CD4-positive, alpha-beta T cell (primary cell): Measurements from ENCODE around the gene KRTAP19-3. TPM values are rescaled to one million over a fixed set of nuclear protein-coding genes. Genes with fewer than 3 reads are reported as not detected.

ENCODE experiments used
- ATAC-seq: fragments of 200-7000 bp; cut with Tn5 transposase; one replicate; pipeline ENCODE4 v1.10.0; 2022; ENCODE audit warnings: mild to moderate bottlenecking; ENCODE audit not compliant: poor library complexity
- CTCF ChIA-PET: fragments of 350-600 bp; sonication (Branson Sonifier 250); formaldehyde crosslinking; loops from one replicate; lab custom pipeline; 2021; ENCODE audit warnings: antibody characterized with exemption, inconsistent platforms; lab: Charles Lee
- POLR2A ChIA-PET: fragments of 350-600 bp; sonication (Branson Sonifier 250); formaldehyde crosslinking; loops from one replicate; lab custom pipeline; 2021; ENCODE audit warnings: antibody characterized with exemption, inconsistent platforms; lab: Charles Lee
- DNase-seq, 14 experiments: peaks; one replicate each; pipeline ENCODE4 v3.0.0-alpha.2; 2013 to 2020; ENCODE audit warnings: mixed read lengths in 2 of 14
- H3K27ac ChIP-seq, 2 donors: one replicate each; pipeline versions ENCODE4 v1.5.1 to v1.7.0; 2013; ENCODE audit warnings: low read length in 2 of 2, low read depth in 1 of 2, mild to moderate bottlenecking in 1 of 2
- H3K27me3 ChIP-seq, 2 experiments: 1 replicate in 1 of 2; 2 replicates in 1 of 2; pipeline versions ENCODE4 v1.6.1 to v1.7.0; 2013; ENCODE audit warnings: low read length in 2 of 2, control low read depth in 1 of 2, mild to moderate bottlenecking in 1 of 2, moderate library complexity in 1 of 2; ENCODE audit not compliant: insufficient read depth in 2 of 2, control insufficient read depth in 1 of 2
- H3K36me3 ChIP-seq: one replicate; pipeline ENCODE4 v1.6.1; 2013; ENCODE audit warnings: low read length, control low read depth; ENCODE audit not compliant: insufficient read depth
- H3K4me1 ChIP-seq: one replicate; pipeline ENCODE4 v1.6.1; 2013; ENCODE audit warnings: low read length, control low read depth; ENCODE audit not compliant: insufficient read depth
- H3K4me3 ChIP-seq: one replicate; pipeline ENCODE4 v1.5.1; 2013; ENCODE audit warnings: mild to moderate bottlenecking, low read length, moderate library complexity
- H3K9me3 ChIP-seq, 2 experiments: 1 replicate in 1 of 2; 2 replicates in 1 of 2; pipeline versions ENCODE4 v1.6.1 to v1.7.0; 2013; ENCODE audit warnings: low read length in 2 of 2, mild to moderate bottlenecking in 2 of 2, control low read depth in 1 of 2, moderate library complexity in 1 of 2; ENCODE audit not compliant: control insufficient read depth in 1 of 2, insufficient read depth in 1 of 2
- H3K27ac Mint-ChIP-seq: one replicate; pipeline ENCODE4 v1.8.0; 2020; ENCODE audit warnings: mixed read lengths
- H3K27me3 Mint-ChIP-seq: one replicate; pipeline ENCODE4 v1.8.0; 2021; ENCODE audit warnings: mixed read lengths
- H3K36me3 Mint-ChIP-seq: one replicate; pipeline ENCODE4 v1.8.0; 2021; ENCODE audit warnings: low read depth, mixed read lengths
- H3K4me1 Mint-ChIP-seq: one replicate; pipeline ENCODE4 v1.8.0; 2021; ENCODE audit warnings: low read depth, mixed read lengths
- H3K4me3 Mint-ChIP-seq: one replicate; pipeline ENCODE4 v1.8.0; 2020; ENCODE audit warnings: mild to moderate bottlenecking, mixed read lengths
- H3K9me3 Mint-ChIP-seq: one replicate; pipeline ENCODE4 v1.8.0; 2020; ENCODE audit warnings: mixed read lengths
- intact Hi-C, 2 experiments: fragments of 100-400 bp; cut with DNase I in 1 of 2; cut with micrococcal nuclease in 1 of 2; formaldehyde crosslinking; loops; one replicate each; pipeline versions ENCODE4 v1.15.1 to v1.9.0; 2023 to 2025; cut with DNase I, micrococcal nuclease
- total RNA-seq, 174 experiments: library from RNA in 2 of 174; stranded (reverse) in 2 of 174; gene quantifications; one replicate each; pipeline ENCODE4 v1.2.3 and lab custom pipeline; 2021 to 2026
- TF ChIP-seq, protein P1 (sequence below): fragments of 200-600 bp; IDR thresholded peaks from one replicate; pipeline ENCODE4 v1.8.0; 2022; ENCODE audit warnings: antibody characterized with exemption, mild to moderate bottlenecking

KRTAP19-3 gene
- total RNA-seq, 2 experiments from 2014 or later = not detected

GRCh38 chr21:30447056-30447455 is 44.8 kb downstream of the KRTAP19-3 start:
- H3K36me3 ChIP-seq = no peaks in the 10 kb centered on the region
- ATAC-seq = no peak
- Mint-ChIP-seq H3K27ac (no peak overlapping the region), H3K4me1 (no peaks in the 10 kb centered on the region), H3K4me3 (no peak overlapping the region), H3K36me3 (no peaks in the 10 kb centered on the region), H3K9me3 (no peaks in the 10 kb centered on the region), H3K27me3 (no peaks in the 10 kb centered on the region)
- no peak for DNase-seq
- CTCF ChIA-PET = no interaction called here
- H3K27ac ChIP-seq = no peak overlapping the region
- intact Hi-C loops = no loop called here
- no peaks in the 10 kb centered on the region for H3K9me3 ChIP-seq
- H3K4me1 ChIP-seq = no peaks in the 10 kb centered on the region
- TF ChIP-seq, protein P1, sequence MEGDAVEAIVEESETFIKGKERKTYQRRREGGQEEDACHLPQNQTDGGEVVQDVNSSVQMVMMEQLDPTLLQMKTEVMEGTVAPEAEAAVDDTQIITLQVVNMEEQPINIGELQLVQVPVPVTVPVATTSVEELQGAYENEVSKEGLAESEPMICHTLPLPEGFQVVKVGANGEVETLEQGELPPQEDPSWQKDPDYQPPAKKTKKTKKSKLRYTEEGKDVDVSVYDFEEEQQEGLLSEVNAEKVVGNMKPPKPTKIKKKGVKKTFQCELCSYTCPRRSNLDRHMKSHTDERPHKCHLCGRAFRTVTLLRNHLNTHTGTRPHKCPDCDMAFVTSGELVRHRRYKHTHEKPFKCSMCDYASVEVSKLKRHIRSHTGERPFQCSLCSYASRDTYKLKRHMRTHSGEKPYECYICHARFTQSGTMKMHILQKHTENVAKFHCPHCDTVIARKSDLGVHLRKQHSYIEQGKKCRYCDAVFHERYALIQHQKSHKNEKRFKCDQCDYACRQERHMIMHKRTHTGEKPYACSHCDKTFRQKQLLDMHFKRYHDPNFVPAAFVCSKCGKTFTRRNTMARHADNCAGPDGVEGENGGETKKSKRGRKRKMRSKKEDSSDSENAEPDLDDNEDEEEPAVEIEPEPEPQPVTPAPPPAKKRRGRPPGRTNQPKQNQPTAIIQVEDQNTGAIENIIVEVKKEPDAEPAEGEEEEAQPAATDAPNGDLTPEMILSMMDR = no peak
- peaks cover 0 to 6% of the 10 kb centered on the region in 2 experiments for H3K27me3 ChIP-seq
- POLR2A ChIA-PET = no interaction called here
- no peak overlapping the region for H3K4me3 ChIP-seq

- intact Hi-C loops = no loop called here
- DNase-seq (no peak), ATAC-seq (no peak)
- no peaks in the 10 kb centered on the region for H3K27me3 Mint-ChIP-seq
- Histone ChIP-seq H3K36me3 (no peaks in the 10 kb centered on the region), H3K27ac (no peak overlapping the region), H3K4me1 (no peaks in the 10 kb centered on the region), H3K4me3 (no peak overlapping the region), H3K27me3 (peaks cover 0 to 6% of the 10 kb centered on the region in 2 experiments), H3K9me3 (no peaks in the 10 kb centered on the region)
- no peaks in the 10 kb centered on the region for H3K36me3 Mint-ChIP-seq
- H3K4me3 Mint-ChIP-seq = no peak overlapping the region
- H3K27ac Mint-ChIP-seq = no peak overlapping the region
- ChIA-PET CTCF (no interaction called here), POLR2A (no interaction called here)
- no peaks in the 10 kb centered on the region for H3K4me1 Mint-ChIP-seq
- TF ChIP-seq, protein P1 = no peak
- no peaks in the 10 kb centered on the region for H3K9me3 Mint-ChIP-seq
Observed at GRCh38 chr21:30444204-30444603, 47.6 kb downstream of the KRTAP19-3 start.

DNA sequence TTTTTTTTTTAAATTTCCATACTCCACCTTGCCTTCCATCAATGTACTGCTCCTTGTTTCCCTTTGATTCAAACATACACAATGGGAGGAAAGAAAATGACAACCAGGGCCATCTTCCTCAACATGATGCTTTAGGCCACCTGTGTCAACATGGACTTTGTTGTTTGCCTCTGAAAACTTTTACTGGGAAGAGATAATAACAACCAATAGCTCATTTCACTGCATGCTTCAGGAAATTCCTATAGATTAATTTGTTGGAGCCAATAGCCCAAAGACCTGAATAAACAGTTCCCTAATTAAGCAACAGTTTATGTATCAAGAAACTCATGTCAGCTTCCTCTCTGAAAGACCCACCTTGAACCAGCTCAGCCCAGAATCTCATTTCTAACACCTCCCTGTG is 48.6 kb downstream of the KRTAP19-3 start:
- no peaks in the 10 kb centered on the region for H3K9me3 ChIP-seq
- peaks cover 0 to 6% of the 10 kb centered on the region in 2 experiments for H3K27me3 ChIP-seq
- H3K27ac ChIP-seq = no peak overlapping the region
- H3K4me3 ChIP-seq = no peak overlapping the region
- H3K4me1 ChIP-seq = no peaks in the 10 kb centered on the region
- no peaks in the 10 kb centered on the region for H3K36me3 ChIP-seq
- Mint-ChIP-seq H3K36me3 (no peaks in the 10 kb centered on the region), H3K27me3 (no peaks in the 10 kb centered on the region), H3K9me3 (no peaks in the 10 kb centered on the region), H3K4me1 (no peaks in the 10 kb centered on the region), H3K27ac (no peak overlapping the region), H3K4me3 (no peak overlapping the region)
- intact Hi-C loops = no loop called here
- POLR2A ChIA-PET = no interaction called here
- ATAC-seq (no peak), DNase-seq (no peak)
- TF ChIP-seq, protein P1 = no peak
- CTCF ChIA-PET = no interaction called here

Other genes with a start within 250 kb of the KRTAP19-3 start
- not detected for gene KRTAP24-1, start 209.1 kb downstream of the KRTAP19-3 start, total RNA-seq
- gene KRTAP25-1, start 202.5 kb downstream of the KRTAP19-3 start, total RNA-seq = not detected
- gene KRTAP26-1, start 171.7 kb downstream of the KRTAP19-3 start, total RNA-seq = not detected
- not detected for gene KRTAP27-1, start 154.3 kb downstream of the KRTAP19-3 start, total RNA-seq
- not detected for gene KRTAP23-1, start 143.4 kb downstream of the KRTAP19-3 start, total RNA-seq
- not detected for gene KRTAP13-2, start 119.7 kb downstream of the KRTAP19-3 start, total RNA-seq
- gene KRTAP13-1, start 96.0 kb downstream of the KRTAP19-3 start, total RNA-seq = not detected
- not detected for gene KRTAP13-3, start 66.1 kb downstream of the KRTAP19-3 start, total RNA-seq
- not detected for gene KRTAP13-4, start 61.8 kb downstream of the KRTAP19-3 start, total RNA-seq
- gene KRTAP15-1, start 51.7 kb downstream of the KRTAP19-3 start, total RNA-seq = not detected
- not detected for gene KRTAP19-1, start 11.6 kb downstream of the KRTAP19-3 start, total RNA-seq
- not detected for gene KRTAP19-2, start 4.6 kb downstream of the KRTAP19-3 start, total RNA-seq
- not detected for gene KRTAP19-4, start 5.2 kb upstream of the KRTAP19-3 start, total RNA-seq
- not detected for gene KRTAP19-5, start 10.1 kb upstream of the KRTAP19-3 start, total RNA-seq
- gene KRTAP19-6, start 49.9 kb upstream of the KRTAP19-3 start, total RNA-seq = not detected
- gene KRTAP19-7, start 69.3 kb upstream of the KRTAP19-3 start, total RNA-seq = not detected
- not detected for gene KRTAP22-2, start 98.4 kb upstream of the KRTAP19-3 start, total RNA-seq
- not detected for gene KRTAP6-3, start 100.4 kb upstream of the KRTAP19-3 start, total RNA-seq
- gene KRTAP6-2, start 106.9 kb upstream of the KRTAP19-3 start, total RNA-seq = not detected
- gene KRTAP22-1, start 109.1 kb upstream of the KRTAP19-3 start, total RNA-seq = not detected
- gene KRTAP6-1, start 121.9 kb upstream of the KRTAP19-3 start, total RNA-seq = not detected
- not detected for gene KRTAP20-1, start 124.4 kb upstream of the KRTAP19-3 start, total RNA-seq
- not detected for gene KRTAP20-4, start 128.6 kb upstream of the KRTAP19-3 start, total RNA-seq
- not detected for gene KRTAP20-2, start 143.2 kb upstream of the KRTAP19-3 start, total RNA-seq
- not detected for gene KRTAP20-3, start 150.9 kb upstream of the KRTAP19-3 start, total RNA-seq
- not detected for gene KRTAP21-3, start 226.8 kb upstream of the KRTAP19-3 start, total RNA-seq